GM19023 (cell line): Measurements from ENCODE around the gene FATE1.

ENCODE experiments used
- ATAC-seq: cut with Tn5 transposase; IDR thresholded peaks from one replicate; pipeline ENCODE4 v1.9.1; 2021; ENCODE audit warnings: mild to moderate bottlenecking, moderate library complexity; ENCODE audit not compliant: unreplicated experiment

FATE1 gene

DNA sequence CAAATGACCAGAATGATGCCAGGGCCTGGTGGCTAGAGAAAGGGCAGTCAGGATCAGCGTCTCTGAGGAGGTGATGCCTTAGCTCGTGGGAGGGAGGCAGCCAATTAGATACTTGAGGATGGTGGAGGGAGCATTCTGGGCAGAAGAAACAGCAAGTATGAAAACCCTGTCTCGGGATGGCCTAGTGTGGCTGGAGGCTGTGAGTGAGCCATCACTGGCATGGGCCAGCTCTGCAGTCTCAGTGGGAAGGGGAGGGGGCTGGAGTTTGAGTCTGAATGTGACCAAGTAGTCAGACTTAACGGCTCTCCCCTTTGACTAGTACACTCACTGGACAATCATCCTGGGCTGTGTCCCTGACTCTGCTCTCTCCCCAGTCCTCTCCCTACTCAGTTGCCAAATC, 25.8 kb downstream of the FATE1 start:
- ATAC-seq: no peak

DNA sequence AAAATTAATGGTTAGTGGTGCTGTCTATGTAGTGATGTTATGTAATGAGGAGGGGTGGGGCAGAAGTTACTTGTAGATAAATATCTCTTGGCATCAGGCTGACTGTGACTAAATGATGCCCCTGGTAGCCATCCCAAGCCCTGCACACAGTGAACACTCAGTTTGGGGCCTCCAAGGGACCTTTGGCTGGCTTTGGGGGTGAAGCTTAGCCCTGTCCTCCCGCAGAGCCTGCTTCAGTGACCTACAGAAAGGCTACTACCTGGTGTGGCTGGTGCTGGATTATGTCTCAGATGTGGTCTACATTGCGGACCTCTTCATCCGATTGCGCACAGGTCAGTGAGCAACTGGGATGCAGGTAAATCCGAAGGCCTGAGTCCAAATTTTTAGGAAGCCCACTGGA, 26.5 kb downstream of the FATE1 start:
- no peak for ATAC-seq

DNA sequence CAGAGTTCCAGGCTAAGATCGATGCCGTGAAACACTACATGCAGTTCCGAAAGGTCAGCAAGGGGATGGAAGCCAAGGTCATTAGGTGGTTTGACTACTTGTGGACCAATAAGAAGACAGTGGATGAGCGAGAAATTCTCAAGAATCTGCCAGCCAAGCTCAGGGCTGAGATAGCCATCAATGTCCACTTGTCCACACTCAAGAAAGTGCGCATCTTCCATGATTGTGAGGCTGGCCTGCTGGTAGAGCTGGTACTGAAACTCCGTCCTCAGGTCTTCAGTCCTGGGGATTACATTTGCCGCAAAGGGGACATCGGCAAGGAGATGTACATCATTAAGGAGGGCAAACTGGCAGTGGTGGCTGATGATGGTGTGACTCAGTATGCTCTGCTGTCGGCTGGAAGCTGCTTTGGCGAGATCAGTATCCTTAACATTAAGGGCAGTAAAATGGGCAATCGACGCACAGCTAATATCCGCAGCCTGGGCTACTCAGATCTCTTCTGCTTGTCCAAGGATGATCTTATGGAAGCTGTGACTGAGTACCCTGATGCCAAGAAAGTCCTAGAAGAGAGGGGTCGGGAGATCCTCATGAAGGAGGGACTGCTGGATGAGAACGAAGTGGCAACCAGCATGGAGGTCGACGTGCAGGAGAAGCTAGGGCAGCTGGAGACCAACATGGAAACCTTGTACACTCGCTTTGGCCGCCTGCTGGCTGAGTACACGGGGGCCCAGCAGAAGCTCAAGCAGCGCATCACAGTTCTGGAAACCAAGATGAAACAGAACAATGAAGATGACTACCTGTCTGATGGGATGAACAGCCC, 28.0 kb downstream of the FATE1 start:
- ATAC-seq: no peak

DNA sequence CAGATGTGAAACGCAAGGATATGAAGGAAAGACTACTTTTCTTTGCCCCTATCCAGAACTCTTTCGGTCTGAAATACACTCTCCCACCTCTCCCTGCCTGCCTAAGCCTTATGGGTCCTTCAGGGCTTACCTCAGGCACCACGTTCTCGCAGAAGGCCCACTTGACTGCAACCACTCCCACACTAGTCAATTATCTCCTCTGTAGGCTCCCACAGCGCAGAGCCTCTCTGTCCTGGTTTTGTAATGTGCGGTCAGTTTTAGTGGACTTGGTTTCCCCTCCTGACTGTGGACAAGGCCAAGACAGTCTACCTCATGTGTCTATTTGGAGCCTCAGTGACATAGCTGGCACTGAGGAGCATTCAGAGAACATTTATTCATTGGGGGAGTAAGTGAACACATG, 29.8 kb downstream of the FATE1 start:
- ATAC-seq: no peak

DNA sequence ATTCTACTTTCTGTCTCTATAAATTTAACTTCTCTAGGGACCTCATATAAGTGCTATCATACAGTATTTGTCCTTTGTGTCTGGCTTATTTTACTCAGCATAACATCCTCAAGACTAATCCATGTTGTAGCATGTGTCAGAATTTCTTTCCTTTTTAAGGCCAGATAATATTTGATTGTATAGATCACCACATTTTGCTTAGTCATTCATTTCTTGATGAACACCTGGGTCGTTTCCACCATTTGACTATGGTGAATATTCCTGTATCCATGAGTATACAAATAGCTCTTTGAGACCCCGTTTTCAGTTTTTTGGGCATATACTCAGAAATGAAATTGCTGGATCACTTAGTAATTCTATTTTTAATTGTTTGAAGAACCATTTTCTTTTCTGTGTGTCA, 30.7 kb downstream of the FATE1 start:
- no peak for ATAC-seq

DNA sequence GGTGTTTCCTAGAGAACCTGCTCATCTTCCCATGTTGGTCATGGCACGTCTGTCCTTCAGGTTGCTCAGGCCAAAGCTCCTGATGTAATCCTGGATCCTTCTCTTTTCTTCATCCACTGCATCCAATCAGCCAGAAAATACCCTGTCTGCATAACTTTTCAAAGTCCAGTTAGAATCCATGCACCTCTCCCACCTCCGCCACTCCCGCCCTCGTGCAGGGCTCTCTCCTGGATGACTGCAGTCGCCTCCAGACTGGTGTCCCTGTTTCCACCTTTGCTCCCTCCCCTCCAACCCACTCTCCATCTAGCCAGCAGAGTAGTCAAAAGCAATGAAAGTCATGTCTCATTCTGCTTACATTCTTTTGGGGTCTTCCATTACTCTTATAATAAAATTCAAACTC, 34.7 kb downstream of the FATE1 start:
- ATAC-seq: no peak

DNA sequence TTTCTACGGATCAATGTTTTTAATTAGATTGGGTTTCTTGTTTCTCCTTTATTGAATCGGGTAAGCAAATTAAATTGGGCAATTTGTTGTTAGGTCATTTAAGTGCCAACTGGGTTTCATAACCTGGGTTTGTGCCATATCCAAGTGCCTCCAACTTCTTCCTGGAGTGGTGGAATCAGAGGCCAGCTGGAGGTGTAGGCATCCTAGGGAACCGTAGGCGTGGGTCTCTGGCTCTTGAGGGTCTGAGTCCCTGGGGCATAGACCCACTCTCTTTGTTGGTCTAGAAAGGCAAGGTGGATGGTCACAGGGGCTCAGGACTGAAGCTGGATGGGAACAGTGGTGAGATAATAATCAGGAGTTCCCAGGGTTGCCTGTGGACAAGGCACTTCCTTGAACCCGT, 37.0 kb downstream of the FATE1 start:
- no peak for ATAC-seq

DNA sequence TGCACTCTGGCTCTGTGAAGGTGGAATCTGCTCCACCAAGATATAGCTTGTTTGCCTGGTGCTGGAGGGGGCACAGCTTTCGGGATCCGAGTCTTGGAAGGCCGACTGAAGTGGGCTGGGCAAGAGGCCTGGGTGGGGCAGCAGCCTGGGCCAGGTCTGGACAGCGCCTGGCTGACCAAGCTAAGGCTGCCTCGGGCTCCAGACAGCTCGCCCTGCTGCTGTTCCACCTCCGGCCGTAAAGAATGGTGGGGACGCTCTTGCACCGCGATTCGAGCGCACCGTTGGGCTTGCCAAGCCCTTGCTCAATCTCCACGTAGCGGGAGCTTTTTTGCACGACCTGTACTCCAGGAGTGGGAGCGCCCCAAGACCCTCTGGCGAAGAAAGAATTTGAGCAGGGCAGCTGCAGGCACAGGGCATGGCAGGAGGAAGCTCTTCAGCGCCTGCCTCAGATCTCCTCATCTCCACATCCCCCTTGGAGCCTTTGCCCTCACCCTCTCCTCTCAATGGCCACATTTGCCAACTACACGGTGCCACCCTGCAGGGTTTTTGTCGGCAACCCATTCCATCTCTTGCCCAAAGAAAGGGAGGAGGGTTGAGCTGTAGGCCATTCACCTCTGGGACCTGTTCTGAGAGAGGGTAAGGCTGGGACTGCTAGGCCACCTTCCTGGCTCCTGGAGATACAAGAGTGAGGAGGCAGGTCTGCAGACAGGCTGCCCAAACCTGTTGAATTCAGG, 37.6 kb downstream of the FATE1 start:
- ATAC-seq: peak; percentile 84

DNA sequence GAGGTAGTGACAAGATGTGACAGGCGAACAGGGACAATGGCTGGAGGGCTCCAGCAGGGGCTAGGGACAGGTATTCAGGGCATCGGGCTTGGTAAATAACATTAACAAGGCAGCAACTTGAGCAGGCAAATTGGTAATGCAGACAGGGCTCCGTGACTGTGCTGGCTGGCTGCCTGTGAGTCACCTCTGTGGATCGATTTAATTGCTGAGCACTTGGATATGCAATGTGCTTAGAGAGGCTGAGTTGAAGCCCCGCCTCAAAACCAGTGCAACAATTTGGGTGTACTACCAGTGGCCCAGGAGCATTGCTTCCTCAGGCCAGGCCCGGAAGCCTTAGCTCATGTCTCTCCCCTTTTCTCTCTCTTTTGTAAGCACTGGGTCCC, 38.2 kb downstream of the FATE1 start:
- no peak for ATAC-seq

DNA sequence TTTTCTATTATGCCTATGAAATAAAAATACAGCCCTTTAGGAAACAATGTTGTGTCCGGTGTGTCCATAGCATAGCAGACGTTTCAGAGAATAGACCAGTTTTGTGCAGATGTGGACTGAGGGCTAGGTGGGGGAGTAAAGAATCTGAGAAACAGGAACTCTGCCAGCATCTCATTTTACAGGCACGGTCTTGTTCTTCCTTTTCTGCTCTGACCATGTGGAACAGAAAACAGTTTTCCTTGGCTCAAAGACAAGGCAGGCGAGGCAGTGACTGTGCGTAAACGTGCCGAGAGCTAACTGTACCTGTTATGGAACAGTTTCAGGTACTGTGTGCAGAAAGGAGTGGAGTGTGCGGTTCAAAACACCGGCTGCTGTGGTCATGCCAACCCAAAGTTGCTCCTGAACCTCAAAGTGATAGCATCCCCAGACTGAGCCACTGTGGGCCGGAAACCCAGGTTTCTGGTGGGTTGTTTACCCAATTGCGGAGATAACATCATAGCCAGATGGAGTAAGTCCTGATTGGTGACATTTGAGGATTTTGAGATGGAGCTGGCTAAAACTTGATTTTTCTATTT, 38.9 kb downstream of the FATE1 start:
- no peak for ATAC-seq

DNA sequence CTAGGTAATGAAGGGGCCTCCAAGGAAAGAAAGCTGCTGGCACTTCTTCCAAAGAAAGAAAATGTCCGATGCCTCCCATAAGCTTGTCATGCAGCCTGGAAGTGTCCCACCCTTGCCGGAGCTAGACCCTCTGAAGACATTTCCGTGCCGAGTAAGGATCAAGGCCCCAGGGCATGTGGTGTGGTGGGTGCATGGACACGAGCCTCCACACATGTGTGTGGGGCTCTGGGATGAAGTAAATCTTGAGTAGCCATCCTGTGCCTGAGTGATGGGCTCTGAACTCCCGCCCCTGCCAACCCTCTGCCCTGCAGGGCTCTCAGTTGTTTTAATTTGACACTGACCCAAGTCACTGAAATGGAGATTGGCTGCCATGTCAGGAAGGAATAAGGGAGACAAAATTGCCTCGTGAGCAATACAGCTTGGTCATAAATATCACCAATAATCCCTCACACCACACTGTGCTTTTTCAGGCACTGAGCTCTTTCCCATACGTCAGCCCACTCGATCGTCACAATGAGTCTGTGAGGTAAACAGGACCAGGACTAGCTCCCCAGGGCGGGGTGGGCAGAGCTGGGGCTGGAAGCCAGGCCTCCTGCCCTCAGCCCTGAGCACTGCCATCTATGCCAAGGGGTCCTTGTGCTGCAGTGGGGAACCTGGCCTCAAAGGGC, 43.3 kb downstream of the FATE1 start:
- no peak for ATAC-seq

DNA sequence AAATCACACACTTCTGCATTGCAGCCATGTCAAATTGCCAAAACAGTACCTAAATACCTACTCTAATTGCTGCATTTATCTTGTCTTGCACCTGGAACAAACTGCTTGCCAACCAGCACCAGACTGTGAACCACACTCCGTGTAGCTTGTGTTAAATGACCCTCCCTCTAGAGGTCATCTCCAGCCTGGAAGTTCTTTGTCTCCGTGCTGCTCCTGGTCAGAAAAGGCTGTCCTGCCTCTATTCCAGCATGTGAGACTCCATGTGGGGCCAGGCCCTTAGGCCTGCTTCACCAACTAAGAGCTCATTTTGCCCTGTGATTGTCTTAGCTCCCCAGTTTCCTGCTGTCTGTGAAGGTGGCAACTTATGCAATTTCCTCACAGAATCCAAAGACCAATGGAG, 47.0 kb downstream of the FATE1 start:
- no peak for ATAC-seq

DNA sequence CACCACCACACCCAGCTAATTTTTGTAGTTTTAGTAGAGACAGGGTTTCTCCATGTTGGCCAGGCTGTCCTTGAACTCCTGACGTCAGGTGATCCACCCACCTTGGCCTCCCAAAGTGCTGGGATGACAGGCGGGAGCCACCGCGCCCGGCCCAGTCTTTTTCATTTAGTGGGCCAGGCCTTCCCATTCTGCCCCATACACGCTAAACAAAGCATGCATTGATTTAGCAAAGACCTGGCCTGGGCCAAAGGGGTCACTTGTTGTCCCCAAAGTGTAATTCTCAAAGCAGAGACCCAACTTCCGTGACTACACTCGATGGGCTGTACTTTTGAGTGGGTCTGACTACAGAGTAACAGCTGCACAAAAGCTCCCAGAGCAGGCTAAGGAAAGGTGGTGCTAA, 47.9 kb downstream of the FATE1 start:
- ATAC-seq: no peak

DNA sequence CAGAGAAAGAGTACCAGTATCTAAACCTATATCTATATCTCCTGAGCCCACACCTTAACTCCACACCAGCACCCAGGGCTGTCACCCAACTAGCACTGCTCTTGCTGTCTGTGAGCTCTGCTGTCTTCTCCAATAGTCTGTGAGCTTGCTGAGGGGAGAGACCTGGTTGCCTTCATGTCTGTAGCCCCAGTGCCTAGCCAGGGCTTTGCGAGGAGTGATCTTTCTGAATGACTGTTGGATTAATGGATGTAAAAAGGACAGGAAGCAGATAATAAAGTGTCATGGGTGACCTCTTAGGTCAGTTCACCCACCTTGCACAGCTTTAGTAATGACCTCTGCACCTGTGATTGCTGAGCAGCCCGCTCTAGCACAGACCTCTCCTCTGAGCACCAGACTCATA, 49.2 kb downstream of the FATE1 start:
- ATAC-seq: no peak

DNA sequence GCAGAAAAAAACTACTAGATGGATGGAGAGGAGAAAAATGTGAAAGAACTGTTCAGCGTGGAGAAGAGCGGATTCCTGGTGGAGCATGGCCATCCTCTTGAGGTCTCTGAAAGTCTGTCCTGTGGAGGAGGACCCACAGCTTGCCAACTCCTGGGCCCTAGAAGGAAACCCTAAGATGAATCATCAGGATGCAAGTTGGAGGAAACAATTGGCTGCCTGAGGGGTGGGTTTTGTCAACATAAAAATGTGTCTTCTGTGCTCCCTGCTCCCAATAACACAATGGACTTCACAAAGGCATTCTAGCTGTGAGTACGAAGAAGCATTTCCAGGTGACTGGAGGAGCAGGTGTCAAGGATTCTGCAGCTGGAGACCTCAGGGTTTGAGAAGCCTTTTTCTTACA, 55.9 kb downstream of the FATE1 start:
- ATAC-seq: no peak
